GM23248 (cell line): ENCODE results near the gene HIPK2.

Source experiments
- EZH2 ChIP-seq: fragments of 200-600 bp; sonication (generic); IDR thresholded peaks from 2 replicates; pipeline ENCODE4 v1.6.1; 2018; ENCODE audit warnings: antibody characterized with exemption, mild to moderate bottlenecking; ENCODE audit not compliant: insufficient read depth, poor library complexity, severe bottlenecking
- EZH2phosphoT487 ChIP-seq: fragments of 200-600 bp; sonication (generic); IDR thresholded peaks from 2 replicates; pipeline ENCODE4 v1.6.1; 2018; ENCODE audit warnings: antibody characterized with exemption, moderate library complexity, mild to moderate bottlenecking, low read depth; ENCODE audit not compliant: insufficient read depth

DNA sequence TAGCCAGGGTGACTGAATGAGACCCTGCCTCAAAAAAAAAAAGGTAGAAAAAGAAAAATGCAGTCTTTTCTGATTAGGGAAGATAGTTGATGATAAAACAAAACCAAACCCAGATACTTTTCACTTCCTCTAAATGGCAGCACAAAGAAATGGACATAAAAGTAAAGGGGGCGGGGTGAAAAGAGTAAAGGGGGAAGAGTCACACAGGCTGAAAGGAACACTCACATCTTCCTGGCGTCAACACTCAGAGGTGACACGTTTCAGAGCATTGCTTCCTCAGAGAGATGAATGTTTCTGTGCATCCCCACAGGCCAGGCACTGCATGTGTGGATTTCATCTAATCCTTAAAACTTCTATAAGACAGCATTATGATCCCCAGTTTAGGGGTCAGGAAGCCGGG is 81.2 kb downstream of the HIPK2 start:
- TF ChIP-seq EZH2, result no peak
- no peak for TF ChIP-seq EZH2phosphoT487
